HG03354 (cell line): ENCODE results near the gene CASKIN2.
A peak's percentile ranks its signal among the peaks of the same experiment; 100 is the strongest.

Experiments
- ATAC-seq: cut with Tn5 transposase; IDR thresholded peaks from one replicate; pipeline ENCODE4 v1.9.1; 2021; ENCODE audit warnings: mild to moderate bottlenecking; ENCODE audit not compliant: unreplicated experiment, poor library complexity, severe bottlenecking

Gene CASKIN2

DNA sequence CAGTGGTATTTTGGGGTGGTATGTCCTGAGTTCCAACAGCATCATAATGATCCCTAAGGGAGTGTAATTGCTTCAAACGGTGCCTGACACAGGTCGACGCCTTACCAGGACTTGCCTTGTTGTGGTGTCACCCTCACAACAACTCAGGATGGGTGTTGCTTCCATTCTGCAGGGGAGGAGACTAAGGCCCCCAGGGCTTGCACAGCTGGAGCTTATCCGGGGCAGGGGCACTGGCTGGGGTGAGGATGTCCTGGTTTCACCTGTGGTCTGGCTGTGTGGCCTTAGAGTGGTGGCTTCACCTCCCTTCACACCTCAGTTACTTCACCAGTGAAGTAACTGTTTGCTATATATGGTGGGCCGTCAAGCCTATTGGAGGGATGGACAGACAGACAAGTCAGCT lies 33.5 kb upstream of the CASKIN2 start:
- no peak for ATAC-seq

DNA sequence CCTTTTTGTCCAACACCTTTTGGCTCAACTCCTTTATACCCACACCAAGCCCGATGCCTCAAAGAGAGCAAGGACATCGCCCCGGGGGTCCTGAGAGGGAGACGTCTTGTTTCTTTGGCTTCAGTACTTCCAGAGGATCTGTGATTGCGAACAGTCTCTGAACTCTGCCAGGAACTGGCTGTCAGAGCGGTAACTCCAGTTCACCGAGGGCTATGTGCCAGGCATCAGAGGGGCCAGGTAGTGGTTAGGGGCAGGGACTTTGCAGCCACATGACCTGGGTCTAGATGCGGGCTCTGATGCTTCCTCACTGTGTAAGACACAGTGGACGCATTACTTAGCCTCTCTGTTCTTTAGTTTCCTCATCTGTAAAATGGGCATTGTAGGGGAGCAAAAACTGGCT lies 31.8 kb upstream of the CASKIN2 start:
- no peak for ATAC-seq

DNA sequence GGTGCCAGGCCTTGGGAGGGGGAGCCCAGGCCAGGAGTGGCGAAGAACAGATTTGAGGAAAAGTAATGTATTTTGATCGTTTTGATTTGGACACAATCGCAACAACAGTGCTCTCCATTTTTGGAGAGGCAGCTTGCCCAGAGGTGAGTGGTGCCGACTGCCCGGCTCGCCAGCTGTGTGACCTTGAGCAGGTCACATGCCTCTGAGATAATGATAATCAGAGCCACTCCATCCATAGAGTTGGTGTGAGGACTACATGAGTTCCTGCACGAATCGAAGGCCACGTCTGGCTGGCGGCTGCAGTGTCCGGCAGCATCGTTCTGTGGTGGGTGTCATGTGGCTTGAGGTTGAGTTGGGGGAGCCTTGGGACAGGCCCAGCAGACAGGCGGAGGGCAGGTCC lies 30.8 kb upstream of the CASKIN2 start:
- no peak for ATAC-seq

DNA sequence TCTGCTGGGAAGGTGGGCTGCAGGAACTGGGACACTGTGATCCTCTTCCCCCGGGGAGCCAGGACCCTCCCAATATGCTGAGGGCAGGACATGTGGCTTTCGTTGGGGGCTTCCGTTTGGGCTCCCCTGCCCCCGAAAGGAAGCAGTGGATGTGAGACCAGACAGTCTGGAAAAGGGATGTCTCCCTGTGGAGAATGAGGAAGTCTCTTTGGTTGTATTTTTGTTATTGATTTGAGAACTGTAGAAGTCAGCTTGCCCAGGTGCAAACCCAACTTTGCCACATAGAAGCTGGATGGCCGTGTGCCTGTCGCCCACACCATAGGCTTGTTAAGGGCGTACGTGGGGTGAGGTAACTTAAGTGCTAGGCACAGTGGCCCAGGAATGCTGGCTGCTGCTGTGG lies 28.9 kb upstream of the CASKIN2 start:
- no peak for ATAC-seq

DNA sequence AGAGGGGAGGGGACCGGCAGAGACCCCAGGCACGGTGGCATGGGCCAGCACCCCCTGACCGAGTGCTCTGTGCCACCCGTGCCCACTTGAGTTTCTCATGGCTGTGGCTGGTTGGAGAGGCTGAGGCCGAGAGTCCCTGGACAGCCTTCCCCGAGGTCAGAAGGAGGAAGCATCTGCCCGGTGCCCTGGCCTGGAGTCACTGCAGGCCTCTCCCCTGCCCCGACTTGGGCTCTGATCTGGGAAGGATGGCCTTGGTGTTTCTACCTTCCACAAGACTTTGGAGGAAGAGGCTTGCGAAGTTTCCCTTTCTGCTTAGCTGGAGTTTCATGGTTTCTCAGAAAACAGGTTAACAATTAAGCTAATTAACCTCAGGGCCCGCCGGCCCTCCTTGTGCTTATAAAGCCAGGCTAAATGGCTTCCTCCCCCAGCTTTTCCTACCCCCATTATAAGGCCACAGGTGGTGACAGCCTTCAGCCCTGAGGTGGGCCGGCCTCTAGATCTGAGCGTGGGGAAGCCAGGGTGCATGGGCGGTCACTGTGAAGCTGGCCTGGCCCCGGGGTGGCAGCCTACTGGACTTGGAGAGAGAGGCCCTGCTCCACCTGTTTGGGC lies 27.5 kb upstream of the CASKIN2 start:
- no peak for ATAC-seq

DNA sequence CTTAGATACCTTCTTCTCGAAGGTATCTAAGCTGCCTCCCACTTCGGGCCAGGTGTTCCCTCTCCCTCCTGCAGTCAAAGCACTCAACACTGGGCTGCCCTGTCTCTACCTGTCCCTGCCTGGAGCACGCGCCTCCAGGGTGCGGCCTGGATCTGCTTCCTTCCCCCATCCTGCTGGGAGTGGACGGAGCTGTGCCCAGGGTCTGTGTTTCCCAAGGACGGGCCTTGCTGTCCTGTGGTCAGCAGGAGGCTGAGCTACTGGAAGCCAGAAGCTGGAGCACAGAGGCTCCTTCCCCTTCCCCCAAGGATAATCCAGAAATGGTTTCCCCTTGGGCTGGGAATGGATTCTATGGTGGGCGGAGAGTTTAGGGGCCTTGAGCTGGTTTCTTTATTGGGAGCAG lies 26.9 kb upstream of the CASKIN2 start:
- no peak for ATAC-seq

DNA sequence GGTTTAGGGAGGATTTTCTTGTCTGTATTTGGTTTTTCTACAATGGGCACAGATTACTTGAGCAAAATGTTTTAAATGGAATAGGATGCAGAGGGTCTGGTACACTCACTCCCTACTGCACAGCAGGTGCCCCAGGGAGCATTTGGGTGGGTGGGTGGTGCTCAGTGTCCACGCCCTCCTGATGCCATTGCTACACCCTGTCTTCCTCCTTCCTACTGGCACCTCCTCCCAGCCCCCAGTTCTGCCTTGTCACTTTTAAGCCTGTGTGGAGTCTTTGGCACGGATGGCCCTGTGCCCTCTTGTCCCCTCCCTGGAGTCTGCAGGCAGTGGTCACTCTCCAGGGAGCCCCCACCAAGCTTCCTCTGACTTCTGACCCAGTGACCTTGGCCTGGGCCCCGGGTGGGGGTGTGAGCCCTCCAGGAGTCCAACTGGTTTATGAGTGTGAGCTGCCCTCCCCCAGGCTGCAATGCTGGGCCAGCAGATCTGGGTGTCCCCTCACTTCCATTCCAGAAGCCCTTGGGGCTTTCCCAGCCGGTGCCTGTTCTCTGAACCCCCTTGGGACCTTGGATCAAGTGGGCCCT lies 25.7 kb upstream of the CASKIN2 start:
- no peak for ATAC-seq

DNA sequence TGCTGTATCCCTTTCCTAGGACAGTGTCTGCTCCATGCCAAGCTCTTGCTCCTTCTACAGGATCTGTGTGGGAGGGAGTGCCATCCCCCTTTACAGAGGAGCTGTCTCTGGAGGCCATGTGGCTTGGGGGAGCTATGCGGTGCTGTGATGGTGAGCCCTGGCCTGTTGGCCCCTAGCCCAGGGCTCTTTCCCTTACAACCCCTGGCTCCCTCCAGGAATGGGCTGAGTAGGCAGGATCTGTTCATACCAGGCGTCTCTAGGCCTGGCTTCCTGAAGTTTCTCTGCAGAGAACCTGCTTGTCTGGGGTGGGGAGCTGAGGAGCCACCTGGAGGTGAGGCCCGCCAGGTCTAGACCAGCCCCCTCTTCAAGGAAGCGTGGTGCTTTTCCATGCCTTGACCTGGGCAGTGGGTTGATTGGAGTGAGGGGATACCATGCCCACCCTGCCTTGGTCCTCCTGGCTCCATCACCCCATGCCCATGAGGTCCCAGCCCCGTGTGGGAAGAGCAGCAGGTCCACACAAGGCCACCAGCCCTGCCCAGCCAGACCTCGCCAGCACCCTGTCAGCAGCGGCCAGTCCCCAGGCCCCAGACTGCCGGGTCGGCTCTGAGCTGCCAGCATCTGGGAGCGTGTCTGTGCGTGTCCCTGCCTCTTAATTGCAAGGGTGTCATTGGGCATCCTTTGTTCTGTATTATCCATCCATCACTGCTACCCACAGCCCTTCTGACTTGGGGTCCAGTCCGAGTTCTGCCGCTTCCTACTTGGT lies 24.8 kb upstream of the CASKIN2 start:
- no peak for ATAC-seq

DNA sequence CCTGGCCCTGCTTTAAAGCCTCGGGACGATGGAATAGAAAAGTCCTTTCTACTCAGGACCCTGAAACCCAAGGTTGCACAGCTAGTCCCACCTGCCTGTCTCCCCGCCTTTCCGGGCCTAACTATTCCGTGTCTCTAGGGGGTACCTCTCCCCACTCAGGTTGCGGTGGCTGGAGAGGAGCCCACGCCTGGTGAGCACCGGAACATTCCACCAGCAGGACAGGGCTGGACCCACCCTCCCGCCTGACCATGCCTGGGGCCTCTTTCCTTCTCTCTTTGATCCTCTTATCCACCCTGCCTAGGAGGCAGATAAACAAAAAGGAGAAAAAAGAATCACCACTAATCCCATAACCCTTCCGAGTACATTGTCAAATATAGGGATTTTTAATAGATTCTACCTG lies 21.0 kb upstream of the CASKIN2 start:
- ATAC-seq, result no peak

DNA sequence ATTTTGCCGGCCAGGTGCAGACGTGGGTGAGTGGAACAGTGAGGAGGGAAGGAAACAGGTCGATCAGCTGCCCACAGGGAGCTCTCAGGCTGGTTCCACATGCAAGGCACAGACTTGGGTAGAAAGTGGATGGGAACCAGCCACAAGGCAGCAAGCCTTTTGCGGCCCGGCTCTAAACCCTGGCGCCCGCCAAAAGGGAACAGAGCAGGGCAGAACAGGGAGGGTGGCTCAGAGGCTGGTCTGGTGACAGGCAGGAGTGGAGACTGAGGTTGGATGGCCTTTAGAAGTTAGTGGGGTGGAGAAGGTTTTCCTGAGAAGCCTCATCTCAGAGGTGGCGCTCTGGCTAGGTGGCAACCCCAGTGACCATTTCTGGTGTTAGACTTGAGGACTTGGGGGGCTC lies 20.5 kb upstream of the CASKIN2 start:
- no peak for ATAC-seq

DNA sequence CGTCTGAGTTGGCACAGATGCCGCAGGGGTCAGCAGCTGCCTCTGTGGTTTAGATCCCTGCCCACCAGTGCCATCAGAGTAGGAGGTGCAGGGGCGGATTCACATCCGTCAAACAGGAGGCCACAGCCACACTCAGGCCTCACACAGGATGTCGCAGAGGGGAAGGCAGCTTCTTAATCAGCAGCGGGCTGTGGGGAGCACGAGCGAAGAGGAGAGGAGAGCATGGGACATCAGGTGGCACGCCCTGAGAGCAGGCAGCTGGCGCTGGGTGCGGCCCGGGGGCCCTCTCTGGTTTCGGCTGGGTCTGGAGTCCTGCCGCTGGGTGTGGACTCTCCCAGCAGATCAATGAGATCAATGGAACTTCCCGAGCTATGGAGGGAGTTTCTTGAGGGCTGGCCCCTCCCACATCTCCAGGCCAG lies 19.8 kb upstream of the CASKIN2 start:
- no peak for ATAC-seq

DNA sequence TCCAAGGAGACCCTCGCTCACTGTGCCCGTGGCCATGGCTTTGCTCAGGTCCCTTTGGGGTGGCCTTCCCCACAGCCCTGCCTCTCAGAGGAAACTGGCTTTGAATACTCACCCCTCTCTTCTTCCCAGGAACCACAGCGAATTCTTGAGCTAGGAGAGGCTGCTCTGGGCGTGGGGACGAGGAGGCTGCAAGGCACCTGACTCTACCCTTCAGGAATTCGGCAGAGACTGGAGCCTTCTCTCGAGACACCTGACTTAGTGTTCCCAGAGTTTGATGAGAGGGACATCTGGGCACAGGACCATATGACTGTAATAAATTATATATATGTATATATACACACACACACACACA lies 16.4 kb upstream of the CASKIN2 start:
- ATAC-seq, result no peak

DNA sequence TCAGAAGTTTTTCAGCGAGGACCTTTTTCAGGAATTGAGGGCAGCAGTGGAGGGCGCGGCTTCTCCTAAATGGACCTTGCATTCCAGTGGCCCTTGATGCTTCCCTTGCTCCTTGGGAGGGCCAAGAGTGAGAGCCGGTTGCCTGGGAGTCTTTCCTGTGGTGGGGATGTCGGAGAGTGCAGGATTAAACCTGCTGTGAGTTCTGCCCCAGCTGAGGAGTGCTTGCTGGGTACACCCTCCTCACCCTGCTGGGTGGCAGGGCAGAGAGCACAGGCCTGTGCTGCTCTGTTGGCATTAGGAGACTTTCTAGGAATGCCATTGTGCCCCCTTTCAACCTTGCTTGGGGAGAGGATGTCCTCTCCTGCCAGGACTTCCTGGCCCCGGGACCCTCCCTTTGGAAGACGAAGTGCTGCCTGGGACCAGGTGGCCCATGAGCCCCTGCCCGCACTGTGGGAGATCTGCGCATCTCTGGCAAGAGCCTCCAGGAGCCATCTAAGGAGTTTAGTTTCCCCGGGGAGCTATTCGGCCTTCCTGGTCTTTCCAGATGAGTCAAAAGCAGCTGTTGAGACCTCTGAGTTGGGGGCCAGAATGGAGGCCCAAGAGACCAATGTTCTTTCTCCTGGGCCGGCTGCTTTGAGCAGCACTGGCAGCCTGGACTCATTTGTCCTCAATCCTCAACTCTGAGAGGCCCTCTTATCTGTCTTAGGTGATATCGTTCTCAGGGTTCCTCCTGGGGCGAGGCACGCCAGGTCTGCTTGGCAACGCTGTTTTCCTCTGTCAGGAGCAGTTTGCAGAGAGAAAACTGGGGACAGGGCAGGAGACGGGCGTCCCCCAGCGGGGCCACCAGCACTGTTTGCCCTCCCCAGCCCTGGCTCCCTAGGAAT lies 15.7 kb upstream of the CASKIN2 start:
- no peak for ATAC-seq

DNA sequence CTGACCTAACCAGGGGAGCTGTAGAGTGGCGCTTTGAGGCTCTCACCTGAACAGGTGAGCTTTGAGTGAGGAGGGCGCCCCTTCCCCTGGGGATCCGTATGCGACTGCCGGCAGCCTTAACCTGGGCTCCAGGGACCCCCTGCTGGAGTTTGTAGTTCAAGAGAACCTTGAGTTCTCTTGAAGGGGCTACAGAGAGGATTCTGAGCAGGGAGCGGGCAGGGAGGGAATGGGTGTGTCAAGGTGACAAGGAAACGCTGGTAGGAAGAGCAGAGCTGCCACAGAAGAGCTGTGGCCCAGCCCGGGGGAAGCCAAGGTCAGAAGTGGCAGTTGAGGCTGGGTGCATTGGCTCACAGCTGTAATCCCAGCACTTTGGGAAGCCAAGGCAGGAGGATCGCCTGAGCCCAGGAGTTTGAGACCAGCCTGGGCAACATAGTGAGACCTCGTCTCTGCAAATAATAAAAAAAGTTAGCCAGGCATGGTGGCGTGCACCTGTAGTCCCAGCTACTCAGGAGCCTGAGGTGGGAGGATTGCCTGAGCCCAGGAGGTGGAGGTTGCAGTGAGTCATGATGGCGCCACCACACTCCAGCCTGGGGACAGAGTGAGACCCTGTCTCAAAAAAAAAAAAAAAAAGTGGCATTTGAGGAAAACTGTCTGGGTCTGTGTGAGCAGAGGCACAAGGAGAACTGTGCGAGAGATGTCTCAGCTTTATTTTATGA lies 11.4 kb upstream of the CASKIN2 start:
- ATAC-seq, result no peak

DNA sequence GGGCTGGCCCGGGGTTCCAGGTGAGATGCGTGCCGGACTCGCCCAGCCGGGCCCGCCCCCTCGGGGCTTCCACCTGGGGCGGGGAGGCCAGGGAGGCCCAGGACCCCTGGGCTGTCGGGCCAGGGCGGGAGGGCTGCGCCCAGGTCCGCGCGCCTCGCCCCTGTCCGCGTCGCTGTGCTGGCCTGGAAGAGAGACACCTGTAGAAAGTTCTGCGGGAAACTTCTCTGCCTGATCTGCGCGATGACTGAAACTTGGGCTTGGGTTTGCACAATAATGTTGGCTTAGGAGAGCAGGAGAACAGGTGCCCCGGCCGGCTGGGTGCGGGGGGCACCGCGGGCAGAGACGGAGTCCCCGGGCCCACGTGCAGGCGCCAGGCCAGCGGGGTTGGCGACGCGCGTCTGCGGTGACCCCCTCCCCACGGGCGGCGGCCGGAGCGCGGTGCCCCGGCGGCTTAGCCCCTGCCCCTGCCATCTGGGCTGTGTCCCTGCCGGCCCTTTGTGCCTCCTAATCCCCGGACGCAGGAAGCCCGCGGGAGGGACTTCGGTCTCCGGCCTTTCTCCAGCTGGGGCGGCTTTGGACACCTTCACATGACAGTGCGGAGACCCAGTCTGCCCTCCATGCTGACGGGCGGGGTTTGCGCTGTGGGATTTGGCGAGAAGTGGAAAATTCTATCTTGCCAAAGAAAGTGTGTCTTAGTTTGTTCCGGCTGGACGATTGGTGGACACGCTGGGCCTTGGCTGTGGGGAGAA lies 10.6 kb upstream of the CASKIN2 start:
- ATAC-seq, result no peak

DNA sequence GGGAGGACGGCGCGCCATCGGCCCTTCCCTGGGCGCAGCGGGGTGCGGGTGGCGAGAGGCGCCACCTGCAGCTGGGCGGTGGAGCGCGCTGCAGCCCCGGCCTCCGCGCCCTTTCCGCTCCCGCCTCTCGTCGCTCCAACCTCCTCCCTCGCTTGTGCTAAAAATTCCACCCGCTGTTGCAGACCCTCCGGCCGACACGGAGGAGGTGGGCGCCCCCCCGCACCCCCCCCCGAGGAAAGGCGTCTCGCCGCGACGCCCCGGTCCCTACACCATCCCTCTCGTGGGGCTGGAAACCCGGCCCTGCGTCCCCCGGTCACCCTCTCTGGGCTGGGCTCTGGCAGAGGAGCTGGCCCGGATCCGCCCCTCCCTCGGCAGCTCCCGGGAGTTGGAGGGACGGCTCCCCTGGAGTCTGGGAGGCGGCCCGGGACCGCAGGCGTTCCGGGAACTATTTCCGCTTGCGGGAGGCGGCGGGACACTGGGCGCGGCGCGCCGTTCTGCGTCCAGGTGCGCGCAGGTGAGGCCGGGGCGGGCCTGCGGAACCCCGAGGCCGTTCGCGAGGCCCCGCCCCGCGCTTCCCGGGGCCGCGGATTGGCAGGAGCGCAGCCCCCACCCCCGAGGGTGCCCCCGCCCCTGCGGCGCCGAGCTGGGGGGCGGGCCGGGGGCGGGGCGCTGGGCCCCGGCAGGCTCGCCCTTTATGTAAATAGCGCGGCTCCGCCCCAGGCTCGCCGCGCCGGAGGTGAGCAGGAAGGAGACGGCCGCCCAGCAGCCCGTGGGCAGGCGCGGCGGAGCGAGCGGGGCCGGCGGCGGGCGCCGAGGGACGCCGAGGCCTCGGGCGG lies 9.9 kb upstream of the CASKIN2 start, which contains the start of gene LLGL2:
Gene LLGL2, plus strand, starts transcription at position 728 of the 836 bp plus-strand sequence. CDS start 17,730 bp downstream, outside the sequence.
- ATAC-seq, result peak; percentile 82

DNA sequence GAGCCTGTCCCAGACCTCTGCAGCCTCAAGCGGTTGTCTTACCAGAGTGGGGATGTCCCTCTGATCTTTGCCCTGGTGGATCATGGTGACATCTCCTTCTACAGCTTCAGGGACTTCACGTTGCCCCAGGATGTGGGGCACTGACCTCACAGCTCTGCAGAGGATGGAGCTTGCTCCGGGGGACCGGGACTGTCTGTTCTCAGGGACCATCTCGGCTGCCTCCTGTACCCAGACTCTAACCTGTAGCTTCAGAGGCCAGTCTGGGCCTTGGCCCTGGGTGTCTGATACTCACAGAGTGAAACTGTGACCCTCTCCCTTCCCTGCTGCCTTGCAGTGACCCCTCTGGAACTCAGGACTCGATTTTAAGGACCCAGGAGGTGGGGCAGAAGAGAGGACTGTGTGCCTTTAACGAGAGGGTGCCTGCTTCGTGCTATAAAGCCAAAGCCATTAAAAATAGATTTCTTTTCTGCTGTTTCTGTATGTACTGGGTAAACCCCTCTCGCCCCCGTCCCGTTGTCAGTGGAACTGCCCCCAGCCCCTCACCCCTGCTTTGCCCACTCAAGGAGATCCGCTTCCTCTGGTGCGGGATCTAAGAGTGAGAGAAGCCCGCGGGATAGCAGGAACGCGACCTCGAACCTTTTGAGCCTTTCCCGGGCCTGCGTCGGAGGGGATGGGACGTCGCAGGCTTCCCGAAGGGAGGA lies 9.1 kb upstream of the CASKIN2 start:
- ATAC-seq, result no peak

DNA sequence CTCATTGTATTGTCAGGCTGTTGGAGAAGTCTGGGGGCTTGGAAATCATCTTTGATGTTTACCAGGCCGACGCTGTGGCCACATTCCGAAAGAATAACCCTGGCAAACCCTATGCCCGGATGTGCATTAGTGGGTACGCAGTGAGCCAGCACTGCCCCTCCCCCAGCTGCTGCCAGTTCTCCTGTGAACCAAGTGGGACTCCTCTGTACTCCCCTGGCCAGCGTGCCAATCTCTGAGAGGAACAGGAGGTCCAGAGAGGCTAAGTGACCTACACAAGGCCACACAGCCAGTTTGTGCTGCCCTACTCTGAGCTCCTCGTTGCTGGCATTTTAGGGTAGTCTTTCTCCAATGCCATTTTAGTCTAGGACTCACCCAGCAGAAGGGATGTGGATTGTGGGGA lies 8.3 kb upstream of the CASKIN2 start:
- no peak for ATAC-seq
